ENCODE results near the gene ZSWIM3.

Gene ZSWIM3

GRCh38 chr20:45909336-45909808 lies 52.0 kb downstream of the ZSWIM3 start:
- DNase-seq (ENCODE audit: low read depth in 3 of 3): no peak

- no peak for DNase-seq (ENCODE audit: low read depth in 3 of 3)
Measured at GRCh38 chr20:45909817-45910669, 52.6 kb downstream of the ZSWIM3 start.

GRCh38 chr20:45910670-45911485 lies 53.5 kb downstream of the ZSWIM3 start:
- peak; percentile 90 to 97 (median 95) for DNase-seq (ENCODE audit: low read depth in 3 of 3)

GRCh38 chr20:45911486-45912343 lies 54.3 kb downstream of the ZSWIM3 start, which contains the start of gene PLTP:
TSS of gene PLTP (minus strand) at chr20:45912155. CDS start at chr20:45911452, 703 bp downstream.
- DNase-seq (ENCODE audit: low read depth in 3 of 3): no peak

- DNase-seq (ENCODE audit: low read depth in 3 of 3): no peak
Measured at GRCh38 chr20:45912344-45912682, 54.9 kb downstream of the ZSWIM3 start.

- no peak for DNase-seq (ENCODE audit: low read depth in 3 of 3)
Measured at GRCh38 chr20:45913116-45913515, 55.7 kb downstream of the ZSWIM3 start.

- no peak for DNase-seq (ENCODE audit: low read depth in 3 of 3)
Measured at GRCh38 chr20:45917790-45918141, 60.4 kb downstream of the ZSWIM3 start.

- no peak for DNase-seq (ENCODE audit: low read depth in 3 of 3)
Measured at GRCh38 chr20:45918182-45918737, 60.8 kb downstream of the ZSWIM3 start.

- DNase-seq (ENCODE audit: low read depth in 3 of 3): no peak
Measured at GRCh38 chr20:45918779-45919537, 61.5 kb downstream of the ZSWIM3 start.

- no peak for DNase-seq (ENCODE audit: low read depth in 3 of 3)
Measured at GRCh38 chr20:45919542-45920399, 62.4 kb downstream of the ZSWIM3 start.

- DNase-seq (ENCODE audit: low read depth in 3 of 3): no peak
Measured at GRCh38 chr20:45920462-45921336, 63.3 kb downstream of the ZSWIM3 start.

- no peak for DNase-seq (ENCODE audit: low read depth in 3 of 3)
Measured at GRCh38 chr20:45921337-45922189, 64.1 kb downstream of the ZSWIM3 start.

GRCh38 chr20:45924391-45925261 lies 67.2 kb downstream of the ZSWIM3 start:
- no peak for DNase-seq (ENCODE audit: low read depth in 3 of 3)

GRCh38 chr20:45925821-45926506 lies 68.5 kb downstream of the ZSWIM3 start:
- no peak for DNase-seq (ENCODE audit: low read depth in 3 of 3)

- DNase-seq (ENCODE audit: low read depth in 3 of 3): no peak
Measured at GRCh38 chr20:45926731-45927070, 69.3 kb downstream of the ZSWIM3 start.
